GM18502 (cell line): Measurements from ENCODE around the gene SBF1.

ENCODE experiments used
- ATAC-seq: cut with Tn5 transposase; IDR thresholded peaks from one replicate; pipeline ENCODE4 v1.9.1; 2021; ENCODE audit warnings: mild to moderate bottlenecking; ENCODE audit not compliant: unreplicated experiment, poor library complexity

Gene SBF1

DNA sequence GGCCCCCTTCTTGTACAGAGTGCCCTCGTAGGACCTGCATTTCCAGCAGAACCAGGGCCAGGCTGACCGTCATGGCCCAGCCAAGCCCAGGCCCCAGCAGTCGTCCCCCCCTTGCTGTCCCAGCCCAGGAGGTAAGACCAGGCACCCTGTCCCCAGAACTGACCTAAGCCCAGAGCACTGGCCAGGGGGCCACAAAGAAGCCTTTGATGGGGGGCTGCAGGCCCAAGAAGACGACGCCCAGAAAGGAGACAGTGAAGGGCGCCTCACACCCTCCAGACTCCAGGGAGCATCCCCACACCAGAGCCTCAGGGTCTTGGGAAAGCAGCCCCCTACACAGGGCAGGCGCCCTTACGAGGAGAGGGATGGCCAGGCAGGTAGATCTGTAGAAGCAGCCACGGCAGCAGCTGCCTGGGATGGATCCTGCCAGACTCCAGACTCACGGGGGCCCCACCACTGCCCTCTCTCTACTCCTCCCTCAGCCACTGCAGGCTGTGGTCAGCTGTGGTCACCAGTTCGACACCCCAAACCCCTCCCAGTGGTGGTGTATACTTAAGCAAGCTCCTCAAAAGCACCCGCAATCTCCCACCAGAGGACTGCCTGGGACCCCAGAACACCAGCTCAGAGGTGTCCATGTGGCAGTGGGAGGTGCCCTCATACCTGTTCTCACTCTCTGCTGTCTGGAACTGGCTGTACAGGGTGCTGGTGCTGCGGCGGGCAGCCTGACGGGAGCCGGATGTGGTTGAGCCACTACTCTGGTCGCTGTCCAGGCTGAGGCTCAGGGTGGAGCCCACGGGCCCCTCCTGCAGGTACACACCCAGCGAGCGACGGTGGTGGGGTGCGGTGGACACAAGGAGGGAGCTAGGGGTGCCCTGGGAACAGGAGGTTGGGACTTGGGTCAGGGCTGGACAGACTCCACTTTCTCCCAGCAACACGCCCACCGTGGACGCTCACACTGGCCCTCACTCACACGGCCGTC is 27.0 kb downstream of the SBF1 start:
- no peak for ATAC-seq

DNA sequence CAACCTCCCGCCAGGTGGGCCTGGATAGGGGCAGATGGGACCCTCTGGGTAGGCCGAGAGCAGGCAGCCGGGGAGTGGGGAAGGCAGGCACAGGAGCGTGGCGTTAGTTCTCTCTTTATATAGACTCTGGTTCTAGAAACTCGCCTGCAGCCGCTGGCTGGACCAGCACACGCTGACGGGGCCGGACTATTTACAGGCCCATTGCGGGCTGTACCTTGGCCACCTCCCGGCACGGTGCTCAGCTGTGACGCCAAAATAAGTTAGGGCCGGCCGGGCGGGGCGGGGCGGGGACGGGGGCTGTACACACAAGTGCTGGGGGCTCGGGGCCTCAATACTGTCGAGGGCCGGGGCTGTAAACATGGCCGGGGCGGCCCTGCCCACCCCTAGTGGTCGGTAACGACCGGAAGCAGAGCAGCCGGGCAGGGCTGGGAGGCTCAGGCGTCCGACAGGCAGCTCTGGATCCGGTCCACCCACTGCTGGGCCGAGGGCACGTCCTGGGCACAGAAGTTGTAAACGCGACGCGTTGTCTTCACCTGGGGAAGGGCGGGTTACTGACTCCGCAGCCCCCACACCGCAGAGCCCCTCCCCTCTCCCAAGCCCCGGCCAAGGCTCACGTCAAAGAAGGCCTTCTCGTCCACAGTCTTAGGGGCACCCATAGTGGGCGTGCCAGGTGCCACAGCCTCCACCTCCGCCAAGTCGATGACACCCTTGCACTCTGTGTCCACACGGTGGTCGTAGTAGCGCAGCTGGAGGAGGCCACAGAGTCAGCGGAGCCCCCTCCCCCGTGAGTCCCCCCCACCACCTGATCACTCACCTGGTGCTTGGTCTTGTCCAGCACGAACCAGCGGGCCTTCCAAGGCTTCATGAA is 27.9 kb downstream of the SBF1 start:
- no peak for ATAC-seq

DNA sequence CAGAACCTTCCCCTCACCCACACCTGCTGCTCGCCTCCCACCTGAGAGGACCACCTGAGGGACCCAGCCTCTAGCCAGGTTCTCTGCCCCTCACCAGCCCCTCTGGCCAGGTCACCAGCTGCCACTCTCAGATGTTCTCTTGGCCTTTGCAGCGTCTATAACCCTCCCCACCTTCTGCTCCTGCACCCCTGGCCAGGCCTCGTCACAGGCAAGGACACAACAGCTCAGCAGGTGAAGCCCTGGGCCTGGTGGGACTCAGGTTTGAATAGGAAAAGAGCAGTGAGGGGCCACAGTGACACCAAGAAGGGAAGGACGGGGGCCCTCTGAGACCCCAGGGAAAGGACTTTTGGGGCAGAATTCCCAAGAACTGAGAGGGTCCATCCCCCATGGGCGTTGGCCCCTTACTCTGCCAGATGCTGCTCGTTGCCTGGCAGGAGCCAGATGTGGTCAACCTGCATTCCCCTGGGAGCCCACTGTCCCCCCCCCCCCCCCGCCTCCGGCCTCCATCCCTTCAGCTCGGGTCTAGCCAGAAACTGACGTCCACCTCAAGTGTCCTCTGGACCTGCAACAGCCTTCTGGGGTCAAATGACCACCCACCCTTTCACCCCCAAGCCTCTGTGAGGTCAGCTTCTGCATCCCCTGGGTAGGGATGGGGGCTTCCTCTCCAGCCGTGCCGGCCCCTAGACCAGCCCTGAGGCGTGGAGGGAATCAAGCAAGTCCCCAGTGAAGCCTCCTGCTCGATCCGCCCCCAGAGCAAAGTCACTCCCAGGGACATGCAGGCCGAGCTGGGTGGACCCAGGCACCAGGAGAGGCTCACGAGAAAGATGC is 28.7 kb downstream of the SBF1 start:
- no peak for ATAC-seq

DNA sequence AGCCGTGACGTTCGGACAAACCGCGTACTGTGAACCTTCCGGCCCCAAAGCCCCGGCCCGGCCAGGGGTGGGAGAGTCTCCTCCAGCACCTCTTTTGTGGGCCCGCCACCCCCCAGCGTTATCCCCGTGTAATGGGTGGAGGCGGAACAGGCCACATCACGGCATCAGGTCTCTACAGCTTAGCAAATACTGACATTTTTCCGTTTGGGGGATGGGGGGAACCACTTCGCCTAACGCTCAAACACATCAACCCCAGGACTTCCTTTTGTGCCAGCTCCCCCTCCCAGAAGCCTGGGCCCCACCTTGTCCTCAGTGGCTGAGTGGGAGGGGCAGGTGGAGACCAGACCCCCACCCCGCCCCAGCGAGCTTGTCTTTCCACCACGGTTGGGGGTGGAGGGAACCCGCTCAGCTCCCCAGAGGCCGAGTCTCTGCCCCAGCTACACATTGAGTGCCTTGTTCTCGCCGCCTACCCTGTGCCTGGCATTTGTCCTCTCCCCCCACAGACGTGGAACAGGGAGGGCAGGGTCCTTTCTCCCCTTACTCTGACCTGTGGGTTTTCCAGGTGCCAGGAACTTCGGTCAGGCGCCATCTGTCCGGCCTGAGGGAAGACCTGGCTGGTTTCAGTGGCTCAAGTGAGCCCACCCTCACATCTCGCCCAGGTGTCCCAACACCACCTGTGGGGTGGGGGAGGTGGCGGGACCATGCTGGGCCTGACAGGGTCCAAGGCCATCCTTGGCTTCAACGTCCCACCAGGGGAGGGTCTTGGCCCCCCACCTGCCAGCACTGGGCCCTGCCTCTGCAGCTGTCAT is 29.6 kb downstream of the SBF1 start:
- ATAC-seq = no peak

DNA sequence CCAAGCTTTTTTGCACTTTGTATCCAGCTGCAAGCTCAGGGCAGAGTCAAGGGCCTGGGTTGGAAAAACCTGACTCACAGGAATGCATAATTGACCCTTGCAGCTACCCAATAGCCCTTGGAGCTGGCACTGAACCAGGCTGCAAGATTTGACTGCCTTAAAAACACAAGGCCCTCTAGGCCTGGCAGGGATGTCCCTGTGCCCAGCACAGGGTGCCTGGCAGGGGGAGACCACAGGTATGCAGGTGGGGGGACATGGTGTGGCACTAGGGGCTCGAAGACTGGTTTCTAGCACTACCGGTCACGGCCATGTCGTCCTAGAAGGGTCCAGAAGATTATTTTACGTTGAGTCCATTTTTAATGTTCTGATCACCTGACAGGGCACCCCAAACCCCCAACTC is 30.2 kb downstream of the SBF1 start:
- no peak for ATAC-seq

DNA sequence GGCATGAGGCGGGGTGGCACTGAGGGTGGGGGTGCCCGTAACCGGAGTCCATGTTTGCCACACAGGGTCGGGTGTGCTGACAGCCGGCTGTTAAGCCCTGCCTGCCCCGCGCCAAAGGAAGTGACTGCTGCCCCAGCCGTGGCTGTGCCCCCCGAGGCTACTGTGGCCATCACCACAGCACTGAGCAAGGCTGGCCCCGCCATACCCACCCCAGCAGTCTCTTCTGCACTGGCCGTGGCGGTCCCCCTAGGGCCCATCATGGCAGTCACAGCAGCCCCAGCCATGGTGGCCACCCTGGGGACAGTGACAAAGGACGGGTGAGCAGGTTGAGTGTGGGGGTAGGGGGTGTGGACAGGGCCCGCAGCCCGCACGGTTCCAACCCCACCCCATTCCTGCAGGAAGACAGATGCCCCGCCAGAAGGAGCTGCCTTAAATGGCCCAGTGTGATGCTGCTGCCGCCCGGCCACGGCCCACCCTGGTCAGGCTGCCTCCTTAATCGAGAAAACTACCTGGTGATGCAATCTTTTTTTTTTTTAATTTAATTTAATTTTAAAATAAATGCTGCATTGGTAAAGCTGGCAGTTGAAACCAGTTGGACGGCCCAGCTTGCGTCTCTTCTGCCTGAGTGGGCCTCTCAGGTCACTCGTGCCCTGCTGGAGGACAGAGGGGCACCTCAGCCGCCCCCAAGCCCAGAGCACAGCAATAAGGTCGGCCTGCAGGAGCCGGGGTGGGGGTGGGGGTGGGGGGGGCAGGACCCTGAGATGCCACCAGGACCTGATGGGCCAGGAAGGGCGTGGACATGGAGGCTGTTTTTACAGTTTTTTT is 30.8 kb downstream of the SBF1 start:
- no peak for ATAC-seq

DNA sequence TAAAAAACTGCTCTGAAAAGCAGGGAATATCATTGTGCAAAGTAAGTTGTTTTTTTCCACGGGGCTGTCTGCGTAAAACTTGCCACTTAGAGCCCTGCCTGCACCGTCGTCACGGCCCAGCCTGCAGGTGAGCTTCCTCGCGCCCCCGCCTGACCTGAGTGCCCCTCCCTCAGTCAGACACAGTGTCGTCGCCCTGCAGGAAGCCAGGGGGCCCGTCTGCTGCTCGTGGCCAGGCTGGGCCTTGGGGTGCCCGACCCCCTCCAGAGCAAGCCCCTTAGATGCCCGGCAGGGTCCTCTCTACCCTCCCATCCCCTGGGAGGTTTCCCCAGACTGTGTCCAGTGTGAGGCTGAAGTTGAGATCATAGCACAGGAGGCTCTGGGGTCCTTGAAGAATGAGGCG is 31.6 kb downstream of the SBF1 start:
- ATAC-seq = no peak

DNA sequence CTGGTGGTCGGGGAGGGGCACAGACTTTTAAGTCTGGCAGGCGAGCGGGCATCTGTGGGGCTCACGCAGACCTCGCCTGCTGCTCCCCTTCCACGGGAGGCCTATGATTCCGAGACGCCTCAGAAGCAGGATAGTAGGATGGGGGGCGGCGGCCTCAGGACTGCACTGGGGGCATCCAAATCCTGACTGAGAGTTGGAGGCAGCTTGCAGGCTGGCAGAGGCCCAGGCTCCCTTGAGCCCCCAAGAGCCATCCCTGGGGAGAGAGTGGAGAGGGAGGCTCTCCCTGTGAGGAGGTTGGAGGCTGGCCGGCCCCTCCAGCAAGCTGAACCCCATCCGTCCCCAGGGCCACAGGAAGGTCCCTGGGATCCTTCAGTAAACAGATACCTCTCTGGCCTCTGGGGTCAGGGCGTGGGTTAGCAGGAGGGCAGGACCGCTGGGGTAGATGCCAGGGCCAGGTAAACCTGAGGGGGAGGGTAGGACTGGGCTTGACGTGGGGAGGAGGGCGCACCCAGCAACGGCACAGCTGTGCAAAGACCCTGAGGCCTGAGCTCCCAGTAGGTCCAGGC is 33.3 kb downstream of the SBF1 start:
- no peak for ATAC-seq

DNA sequence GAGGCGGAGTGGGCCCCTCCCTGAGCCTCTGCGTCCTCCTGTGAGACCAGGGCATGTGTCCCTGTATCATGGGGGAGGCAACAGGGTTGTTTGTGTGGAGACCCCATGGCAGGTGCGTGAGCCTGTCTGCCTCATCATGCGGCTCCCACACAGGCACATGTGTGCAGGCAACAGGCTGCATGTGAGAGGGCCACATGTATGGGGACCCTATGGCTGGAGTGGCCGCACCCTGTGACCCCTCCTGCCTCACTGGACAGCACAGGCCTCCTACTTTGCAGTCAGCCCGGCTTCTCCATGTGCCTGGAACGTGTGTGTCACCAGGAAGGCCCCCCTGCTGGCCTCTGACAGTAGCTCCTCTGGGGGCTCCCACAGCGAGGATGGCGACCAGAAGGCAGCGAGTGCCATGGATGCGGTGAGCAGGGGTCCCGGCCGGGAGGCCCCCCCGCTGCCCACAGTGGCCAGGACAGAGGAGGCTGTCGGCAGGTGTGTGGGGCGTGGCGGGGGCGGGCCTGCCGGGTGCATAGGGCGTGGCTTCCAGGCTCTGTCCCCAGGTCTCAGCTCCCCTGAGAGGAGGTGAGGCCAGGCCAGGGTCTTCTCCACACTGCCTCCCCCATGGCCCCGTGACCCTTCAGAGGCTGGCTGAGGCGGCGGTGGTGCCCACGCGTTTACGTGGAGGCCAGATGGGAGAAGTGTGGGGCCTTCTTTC is 34.1 kb downstream of the SBF1 start:
- ATAC-seq = no peak

DNA sequence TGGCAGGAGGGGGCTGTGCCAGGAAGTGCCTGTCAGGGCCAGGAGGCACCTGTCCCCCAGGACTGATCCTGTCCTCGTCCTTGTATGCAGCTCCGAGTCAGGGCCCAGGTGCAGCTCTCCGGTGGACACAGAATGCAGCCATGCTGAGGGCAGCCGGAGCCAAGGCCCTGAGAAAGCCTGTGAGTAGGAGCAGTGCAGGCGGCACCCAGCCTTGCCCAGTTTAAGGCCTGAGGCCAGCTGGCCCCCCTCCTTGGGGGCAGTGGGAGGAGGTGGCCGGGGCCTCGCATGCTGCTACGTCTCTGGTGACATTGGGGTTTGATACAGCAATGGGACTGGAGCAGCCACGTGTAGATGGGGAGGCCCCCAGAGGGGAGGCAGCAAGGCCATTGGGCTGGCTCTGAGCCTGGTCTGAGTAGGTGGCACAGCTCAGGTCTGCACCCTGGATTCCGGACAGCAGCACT is 34.9 kb downstream of the SBF1 start:
- ATAC-seq = no peak

DNA sequence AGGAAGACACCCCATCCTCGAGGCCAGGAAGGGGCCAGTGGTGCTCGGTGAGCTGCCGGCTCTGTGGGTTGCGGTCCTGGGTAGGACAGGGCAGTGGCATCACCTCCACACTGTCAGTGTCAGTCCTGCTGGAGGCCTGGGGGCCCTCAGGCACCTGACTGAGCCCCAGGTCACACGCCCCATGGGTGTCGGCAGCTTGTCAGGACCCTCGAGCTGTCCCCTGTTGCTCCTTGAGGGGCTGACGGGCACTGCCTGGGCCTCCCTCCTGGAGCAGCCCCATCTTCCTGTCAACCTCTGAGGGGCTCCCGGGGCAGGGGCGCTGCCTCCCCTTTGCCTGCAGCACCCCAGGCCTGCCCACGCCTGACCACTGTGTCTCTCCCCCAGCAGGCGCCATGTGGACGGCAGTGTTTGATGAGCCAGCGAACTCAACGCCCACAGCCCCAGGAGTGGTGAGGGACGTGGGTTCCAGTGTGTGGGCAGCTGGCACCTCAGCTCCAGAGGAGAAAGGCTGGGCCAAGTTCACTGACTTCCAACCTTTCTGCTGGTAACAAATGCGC is 35.4 kb downstream of the SBF1 start:
- ATAC-seq = no peak

DNA sequence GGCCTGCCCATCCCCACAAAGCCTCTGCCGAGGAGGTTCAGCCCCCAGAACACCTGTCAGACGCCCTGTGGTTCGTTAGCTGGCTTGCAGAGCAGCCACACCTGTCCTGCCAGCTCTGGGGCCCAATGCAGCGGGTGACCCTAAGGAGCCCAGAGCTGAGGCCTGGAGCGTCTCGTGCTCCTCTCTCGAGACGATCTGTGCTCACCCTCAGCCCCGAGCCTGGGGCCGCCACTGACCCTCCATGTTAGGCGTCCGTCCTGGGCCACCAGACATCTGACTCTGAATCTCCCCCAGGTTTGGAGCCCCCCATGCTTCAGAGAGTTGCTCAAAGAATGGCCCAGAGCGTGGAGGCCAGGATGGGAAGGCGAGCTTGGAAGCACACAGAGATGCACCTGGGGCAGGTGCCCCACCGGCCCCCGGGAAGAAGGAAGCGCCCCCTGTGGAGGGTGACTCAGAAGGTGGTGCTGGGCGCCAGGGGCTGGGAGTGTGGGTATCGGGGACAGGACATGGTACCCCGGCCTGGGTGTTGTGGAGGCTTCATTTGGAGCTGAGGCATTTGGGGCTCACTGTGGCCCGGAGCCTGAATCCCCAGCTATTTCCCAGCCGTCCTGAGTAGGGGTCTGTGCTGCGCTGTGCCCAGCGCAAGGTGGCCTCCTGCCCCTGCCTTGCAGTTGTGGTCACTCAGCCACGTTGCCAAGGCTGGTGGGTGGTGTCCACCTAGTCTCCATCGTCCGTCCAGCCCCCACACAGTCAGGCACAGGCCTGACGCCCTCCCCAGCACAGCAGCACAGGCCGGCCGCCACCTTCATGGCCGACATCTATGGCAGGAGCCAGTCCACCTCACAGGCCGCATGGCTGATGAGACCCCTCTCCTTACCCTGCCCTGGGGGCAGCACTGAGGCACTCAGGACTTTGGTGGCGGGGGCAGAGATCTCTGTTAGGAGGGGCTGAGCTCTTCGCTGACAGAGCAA is 36.2 kb downstream of the SBF1 start:
- no peak for ATAC-seq

DNA sequence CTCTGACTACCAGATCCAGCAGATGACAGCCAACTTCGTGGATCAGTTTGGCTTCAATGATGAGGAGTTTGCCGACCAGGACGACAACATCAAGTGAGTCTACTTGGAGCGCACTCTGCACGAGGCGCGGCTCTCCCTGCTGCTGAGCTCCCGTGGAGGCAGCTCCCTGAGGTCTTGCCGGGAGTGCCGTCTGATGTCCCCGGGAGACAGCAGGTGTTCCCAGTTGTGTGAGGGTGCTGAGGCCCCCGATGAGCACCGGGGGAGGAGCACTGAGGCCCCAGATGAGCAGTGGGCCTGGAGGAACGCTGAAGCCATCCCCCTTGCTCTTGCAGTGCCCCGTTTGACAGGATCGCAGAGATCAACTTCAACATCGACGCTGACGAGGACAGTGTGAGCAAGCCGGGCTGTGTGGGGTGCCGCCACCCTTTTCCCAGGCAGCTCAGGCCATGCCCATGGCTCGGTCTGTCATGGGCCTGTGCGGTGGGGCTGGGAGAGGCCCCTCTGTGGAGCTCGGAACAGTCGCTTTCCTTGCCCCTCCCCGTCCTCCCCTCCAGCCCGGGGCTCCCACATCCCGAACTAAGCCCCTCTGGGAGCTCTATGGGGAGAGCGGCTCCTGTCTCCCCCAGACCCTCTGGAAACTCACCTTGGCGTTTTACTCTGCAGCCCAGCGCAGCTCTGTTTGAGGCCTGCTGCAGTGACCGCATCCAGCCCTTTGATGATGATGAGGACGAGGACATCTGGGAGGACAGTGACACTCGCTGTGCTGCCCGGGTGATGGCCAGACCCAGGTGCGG is 37.1 kb downstream of the SBF1 start:
- no peak for ATAC-seq

DNA sequence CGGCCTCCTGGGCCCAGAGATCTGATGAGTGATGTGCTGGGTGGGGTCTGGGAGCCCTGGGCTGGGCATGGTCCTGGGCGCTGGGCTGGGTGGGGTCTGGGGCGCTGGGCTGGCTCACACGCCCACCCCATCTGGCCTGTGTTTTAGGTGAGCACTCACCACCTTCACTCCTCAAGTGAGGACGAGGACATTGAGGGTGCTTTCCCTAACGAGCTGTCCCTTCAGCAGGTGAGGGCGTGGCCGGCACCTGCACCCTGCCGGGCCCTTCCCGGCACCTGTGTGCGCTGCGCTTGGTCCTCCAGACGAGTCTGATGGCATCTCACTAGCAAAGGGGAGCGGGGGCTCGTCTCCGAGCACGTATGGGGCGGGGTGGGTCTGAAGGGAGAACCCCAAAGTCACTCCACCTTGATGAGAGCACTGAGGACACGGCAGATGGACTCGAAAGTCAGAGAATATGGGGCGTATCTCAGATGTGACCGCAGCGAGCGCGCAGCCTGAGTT is 37.9 kb downstream of the SBF1 start:
- ATAC-seq = no peak
